Muscle of leg (tissue), 11 donors: Measurements from ENCODE around the gene MRPS30. TPM values are rescaled to one million over a fixed set of nuclear protein-coding genes. Genes with fewer than 3 reads are reported as not detected.
"Not testable (repeated sequence)": the region's sequence is repeated elsewhere in the genome, so short reads cannot be mapped to it uniquely, and the experiment has no call there.

Experiments
- DNase-seq: peaks from one replicate; pipeline ENCODE4 v3.0.0; 2013
- H3K27ac ChIP-seq: one replicate; pipeline ENCODE4 v1.5.1; 2013; ENCODE audit warnings: mild to moderate bottlenecking, low read length, control low read depth
- H3K27me3 ChIP-seq: one replicate; pipeline ENCODE4 v1.6.1; 2013; ENCODE audit warnings: low read length; ENCODE audit not compliant: control insufficient read depth, insufficient read depth
- H3K36me3 ChIP-seq: one replicate; pipeline ENCODE4 v1.6.1; 2013; ENCODE audit warnings: low read length; ENCODE audit not compliant: control insufficient read depth, insufficient read depth
- H3K4me1 ChIP-seq: one replicate; pipeline ENCODE4 v1.6.1; 2013; ENCODE audit warnings: low read length; ENCODE audit not compliant: control insufficient read depth, insufficient read depth
- H3K4me3 ChIP-seq: one replicate; pipeline ENCODE4 v1.5.1; 2013; ENCODE audit warnings: low read length, control low read depth
- H3K9me3 ChIP-seq: replicated peaks from 2 replicates; pipeline ENCODE4 v1.6.1; 2013; ENCODE audit warnings: low read depth, low read length; ENCODE audit not compliant: control insufficient read depth
- WGBS: methylation state at CpG from one replicate; pipeline ENCODE4 v1.1.5; 2013; ENCODE audit warnings: missing lambda C conversion rate; ENCODE audit not compliant: insufficient coverage; 5-methylcytosine and 5-hydroxymethylcytosine counted together
- polyA plus RNA-seq, 8 donors: library from polyadenylated mRNA; unstranded; fragments of 120-200 nt; gene quantifications; one replicate each; pipeline versions ENCODE4 v1.2.1 to v1.2.3, GENCODE V29; 2013; ENCODE audit warnings: inconsistent platforms in 1 of 8, low replicate concordance in 1 of 8; ENCODE audit not compliant: insufficient read length in 8 of 8, insufficient read depth in 1 of 8
- total RNA-seq: library from RNA; stranded (reverse); fragments of 120-200 nt; gene quantifications from one replicate; pipeline ENCODE4 v1.2.4, GENCODE V29; 2013

Gene MRPS30
- total and polyA plus RNA-seq, 9 donors = 28.4 to 50.6 (median 36.6) TPM

GRCh38 chr5:44787731-44788130, 21.0 kb upstream of the MRPS30 start:
- H3K4me3 ChIP-seq = no peak overlapping the region
- H3K4me1 ChIP-seq = no peaks in the 10 kb centered on the region
- H3K27me3 ChIP-seq = no peaks in the 10 kb centered on the region
- DNase-seq = no peak
- no peaks in the 10 kb centered on the region for H3K36me3 ChIP-seq
- peaks cover 7% of the 10 kb centered on the region for H3K9me3 ChIP-seq
- H3K27ac ChIP-seq = no peak overlapping the region
- no CpG with 5 or more reads among the region's 3 CpGs for WGBS

- not testable (repeated sequence) for H3K27me3 ChIP-seq, H3K36me3 ChIP-seq, DNase-seq, H3K27ac ChIP-seq, H3K4me3 ChIP-seq, H3K4me1 ChIP-seq
- H3K9me3 ChIP-seq = peaks cover 16% of the 10 kb centered on the region
- WGBS = no CpG with 5 or more reads among the region's 11 CpGs
Measured at GRCh38 chr5:44789372-44789995, 19.3 kb upstream of the MRPS30 start.

- WGBS = 96% methylated on average over 5 of the region's 8 CpGs
- H3K27ac ChIP-seq, H3K4me1 ChIP-seq, DNase-seq, H3K27me3 ChIP-seq, H3K4me3 ChIP-seq, H3K36me3 ChIP-seq: not testable (repeated sequence)
- H3K9me3 ChIP-seq = peaks cover 20% of the 10 kb centered on the region
Measured at GRCh38 chr5:44792031-44792673, 16.6 kb upstream of the MRPS30 start.

- WGBS = no CpG with 5 or more reads among the region's 1 CpG
- no peaks in the 10 kb centered on the region for H3K36me3 ChIP-seq
- H3K4me1 ChIP-seq = no peaks in the 10 kb centered on the region
- H3K27me3 ChIP-seq = no peaks in the 10 kb centered on the region
- H3K4me3 ChIP-seq = no peak overlapping the region
- DNase-seq = no peak
- H3K27ac ChIP-seq = no peak overlapping the region
- peaks cover 13% of the 10 kb centered on the region for H3K9me3 ChIP-seq
Measured at GRCh38 chr5:44794371-44794770, 14.4 kb upstream of the MRPS30 start.

GRCh38 chr5:44795496-44795895, 13.3 kb upstream of the MRPS30 start:
- 100% methylated on average over 2 of the region's 4 CpGs for WGBS
- Histone ChIP-seq H3K9me3 (peaks cover 13% of the 10 kb centered on the region), H3K27me3 (no peaks in the 10 kb centered on the region), H3K4me1 (no peaks in the 10 kb centered on the region), H3K27ac (no peak overlapping the region), H3K4me3 (no peak overlapping the region), H3K36me3 (no peaks in the 10 kb centered on the region)
- DNase-seq = no peak

GRCh38 chr5:44797841-44798240, 10.9 kb upstream of the MRPS30 start:
- Histone ChIP-seq H3K36me3 (no peaks in the 10 kb centered on the region), H3K27me3 (no peaks in the 10 kb centered on the region), H3K4me3 (no peak overlapping the region), H3K4me1 (no peaks in the 10 kb centered on the region), H3K27ac (no peak overlapping the region), H3K9me3 (peaks cover 13% of the 10 kb centered on the region)
- no peak for DNase-seq
- 67% methylated on average over 3 of the region's 3 CpGs for WGBS

- Histone ChIP-seq H3K36me3 (no peaks in the 10 kb centered on the region), H3K27me3 (no peaks in the 10 kb centered on the region), H3K4me3 (no peak overlapping the region), H3K27ac (no peak overlapping the region), H3K4me1 (no peaks in the 10 kb centered on the region), H3K9me3 (no peaks in the 10 kb centered on the region)
- WGBS = no CpG with 5 or more reads among the region's 1 CpG
- no peak for DNase-seq
Measured at GRCh38 chr5:44801992-44802391, 6.8 kb upstream of the MRPS30 start.

GRCh38 chr5:44806608-44807007, 2.1 kb upstream of the MRPS30 start:
- Histone ChIP-seq H3K36me3 (no peaks in the 10 kb centered on the region), H3K27me3 (no peaks in the 10 kb centered on the region), H3K27ac (no peak overlapping the region), H3K4me3 (no peak overlapping the region), H3K4me1 (no peaks in the 10 kb centered on the region), H3K9me3 (no peaks in the 10 kb centered on the region)
- DNase-seq = no peak
- WGBS = 91% methylated on average over 2 of the region's 2 CpGs

GRCh38 chr5:44807269-44807668, 1.5 kb upstream of the MRPS30 start:
- no peak for DNase-seq
- no peak overlapping the region for H3K27ac ChIP-seq
- H3K4me1 ChIP-seq = no peaks in the 10 kb centered on the region
- no peaks in the 10 kb centered on the region for H3K9me3 ChIP-seq
- no peaks in the 10 kb centered on the region for H3K27me3 ChIP-seq
- H3K36me3 ChIP-seq = peaks cover 1% of the 10 kb centered on the region
- whole genome bisulfite sequencing = no CpG with 5 or more reads among the region's 1 CpG
- no peak overlapping the region for H3K4me3 ChIP-seq

- 0% methylated on average over 25 of the region's 45 CpGs for WGBS
- no peaks in the 10 kb centered on the region for H3K4me1 ChIP-seq
- no peaks in the 10 kb centered on the region for H3K27me3 ChIP-seq
- peak; percentile 55 for DNase-seq
- peak overlapping the region; percentile 93 for H3K27ac ChIP-seq
- peak overlapping the region; percentile 93 for H3K4me3 ChIP-seq
- H3K36me3 ChIP-seq = peaks cover 7% of the 10 kb centered on the region
- H3K9me3 ChIP-seq = no peaks in the 10 kb centered on the region
Measured at GRCh38 chr5:44809215-44809955, 638 bp downstream of the MRPS30 start.
